ENCODE measurements around the gene CPA2. TPM values are rescaled to one million over a fixed set of nuclear protein-coding genes. Genes with fewer than 3 reads are reported as not detected.
"Not testable (repeated sequence)": the region's sequence is repeated elsewhere in the genome, so short reads cannot be mapped to it uniquely, and the experiment has no call there.

The CPA2 gene
- total RNA-seq, 4 donors from 2014 or later, result 1.2 TPM; not detected in 3

GRCh38 chr7:130304878-130305277 is 38.2 kb downstream of the CPA2 start:
- no peak overlapping the region for H3K4me3 ChIP-seq
- no peak for DNase-seq
- H3K4me1 ChIP-seq, result no peaks in the 10 kb centered on the region
- TF ChIP-seq POLR2A (IDR thresholded peaks at IDR 0.05) (no peak), CTCF (IDR thresholded peaks at IDR 0.05) (no peak)
- no peaks in the 10 kb centered on the region for H3K27me3 ChIP-seq
- H3K9me3 ChIP-seq, result no peaks in the 10 kb centered on the region
- intact Hi-C loops (cut with DNase I; ENCODE audit: low total_unique reads), result no loop called here
- no peaks in the 10 kb centered on the region for H3K36me3 ChIP-seq
- H3K27ac ChIP-seq, result no peak overlapping the region

- Histone ChIP-seq H3K4me3 (no peak overlapping the region), H3K4me1 (no peaks in the 10 kb centered on the region), H3K9me3 (no peaks in the 10 kb centered on the region), H3K36me3 (no peaks in the 10 kb centered on the region), H3K27ac (no peak overlapping the region), H3K27me3 (no peaks in the 10 kb centered on the region)
- TF ChIP-seq CTCF (IDR thresholded peaks at IDR 0.05) (no peak), POLR2A (IDR thresholded peaks at IDR 0.05) (no peak)
- intact Hi-C loops (cut with DNase I; ENCODE audit: low total_unique reads), result no loop called here
- DNase-seq, result no peak
Observed at GRCh38 chr7:130305433-130306042, 38.9 kb downstream of the CPA2 start.

- no peak overlapping the region for H3K27ac ChIP-seq
- no peaks in the 10 kb centered on the region for H3K36me3 ChIP-seq
- no peaks in the 10 kb centered on the region for H3K9me3 ChIP-seq
- H3K4me1 ChIP-seq, result no peaks in the 10 kb centered on the region
- H3K4me3 ChIP-seq, result no peak overlapping the region
- H3K27me3 ChIP-seq, result no peaks in the 10 kb centered on the region
- intact Hi-C loops (cut with DNase I; ENCODE audit: low total_unique reads), result no loop called here
- TF ChIP-seq CTCF (IDR thresholded peaks at IDR 0.05) (no peak), POLR2A (IDR thresholded peaks at IDR 0.05) (no peak)
- DNase-seq, result no peak
Observed at GRCh38 chr7:130309986-130310385, 43.3 kb downstream of the CPA2 start.

- Histone ChIP-seq H3K27me3 (no peaks in the 10 kb centered on the region), H3K9me3 (no peaks in the 10 kb centered on the region), H3K4me3 (no peak overlapping the region), H3K27ac (no peak overlapping the region), H3K36me3 (no peaks in the 10 kb centered on the region), H3K4me1 (no peaks in the 10 kb centered on the region)
- no peak for DNase-seq
- TF ChIP-seq POLR2A (IDR thresholded peaks at IDR 0.05) (no peak), CTCF (IDR thresholded peaks at IDR 0.05) (no peak)
- intact Hi-C loops (cut with DNase I; ENCODE audit: low total_unique reads), result no loop called here
Observed at GRCh38 chr7:130314305-130314704, 47.6 kb downstream of the CPA2 start.

- no peaks in the 10 kb centered on the region for H3K36me3 ChIP-seq
- no peaks in the 10 kb centered on the region for H3K9me3 ChIP-seq
- H3K4me1 ChIP-seq, result no peaks in the 10 kb centered on the region
- no peak overlapping the region for H3K4me3 ChIP-seq
- no peak overlapping the region for H3K27ac ChIP-seq
- DNase-seq, result no peak
- H3K27me3 ChIP-seq, result no peaks in the 10 kb centered on the region
- TF ChIP-seq POLR2A (IDR thresholded peaks at IDR 0.05), result no peak
- no peak for TF ChIP-seq CTCF (IDR thresholded peaks at IDR 0.05)
- intact Hi-C loops (cut with DNase I; ENCODE audit: low total_unique reads), result no loop called here
Observed at GRCh38 chr7:130319541-130319940, 52.9 kb downstream of the CPA2 start.

- H3K9me3 ChIP-seq; H3K27me3 ChIP-seq; H3K4me1 ChIP-seq; H3K36me3 ChIP-seq; H3K4me3 ChIP-seq; intact Hi-C loops (cut with DNase I; ENCODE audit: low total_unique reads); DNase-seq; H3K27ac ChIP-seq: not testable (repeated sequence)
Observed at GRCh38 chr7:130321542-130322229, 55.0 kb downstream of the CPA2 start.
